AG20443 (cell line): Measurements from ENCODE around the gene CCDC171.
"Not testable (repeated sequence)": the region's sequence is repeated elsewhere in the genome, so short reads cannot be mapped to it uniquely, and the experiment has no call there.

Source experiments
- DNase-seq: peaks from one replicate; pipeline ENCODE4 v3.0.0; 2012; ENCODE audit warnings: low spot score, mixed read lengths

Gene CCDC171

GRCh38 chr9:15763371-15763770, 210.5 kb downstream of the CCDC171 start:
- no peak for DNase-seq

GRCh38 chr9:15764131-15764530, 211.3 kb downstream of the CCDC171 start:
- DNase-seq, result no peak

- no peak for DNase-seq
These were observed 216.7 kb downstream of the CCDC171 start for GRCh38 chr9:15769547-15769946.

GRCh38 chr9:15778861-15779260, 226.0 kb downstream of the CCDC171 start:
- DNase-seq, result no peak

- DNase-seq, result no peak
These were observed 229.3 kb downstream of the CCDC171 start for GRCh38 chr9:15782106-15782505.

GRCh38 chr9:15785584-15785983, 232.7 kb downstream of the CCDC171 start:
- no peak for DNase-seq

- no peak for DNase-seq
These were observed 233.8 kb downstream of the CCDC171 start for GRCh38 chr9:15786616-15787015.

- DNase-seq, result not testable (repeated sequence)
These were observed 257.5 kb downstream of the CCDC171 start for GRCh38 chr9:15810219-15810899.

GRCh38 chr9:15813076-15813475, 260.2 kb downstream of the CCDC171 start:
- DNase-seq, result no peak

- DNase-seq, result no peak
These were observed 271.5 kb downstream of the CCDC171 start for GRCh38 chr9:15824310-15824709.

GRCh38 chr9:15831384-15831783, 278.5 kb downstream of the CCDC171 start:
- DNase-seq, result no peak

- DNase-seq, result no peak
These were observed 281.7 kb downstream of the CCDC171 start for GRCh38 chr9:15834541-15834940.

GRCh38 chr9:15837079-15837679, 284.3 kb downstream of the CCDC171 start:
- DNase-seq, result peak; percentile 64

- DNase-seq, result no peak
These were observed 289.2 kb downstream of the CCDC171 start for GRCh38 chr9:15842051-15842450.

GRCh38 chr9:15843316-15843715, 290.5 kb downstream of the CCDC171 start:
- DNase-seq, result no peak

GRCh38 chr9:15843931-15844330, 291.1 kb downstream of the CCDC171 start:
- DNase-seq, result no peak

GRCh38 chr9:15846611-15847010, 293.8 kb downstream of the CCDC171 start:
- DNase-seq, result no peak

- no peak for DNase-seq
These were observed 297.0 kb downstream of the CCDC171 start for GRCh38 chr9:15849871-15850270.

GRCh38 chr9:15851766-15852165, 298.9 kb downstream of the CCDC171 start:
- DNase-seq, result no peak

GRCh38 chr9:15856591-15856990, 303.7 kb downstream of the CCDC171 start:
- DNase-seq, result no peak

GRCh38 chr9:15867334-15867733, 314.5 kb downstream of the CCDC171 start:
- DNase-seq, result no peak

- DNase-seq, result no peak
These were observed 315.1 kb downstream of the CCDC171 start for GRCh38 chr9:15867988-15868387.

- peak; percentile 37 for DNase-seq
These were observed 320.8 kb downstream of the CCDC171 start for GRCh38 chr9:15873573-15874177.

- no peak for DNase-seq
These were observed 329.5 kb downstream of the CCDC171 start for GRCh38 chr9:15882328-15882727.
